Measurements from ENCODE around the gene BCAN. TPM values are rescaled to one million over a fixed set of nuclear protein-coding genes. Genes with fewer than 3 reads are reported as not detected.

BCAN gene
- total RNA-seq, 1 donor, result not detected

DNA sequence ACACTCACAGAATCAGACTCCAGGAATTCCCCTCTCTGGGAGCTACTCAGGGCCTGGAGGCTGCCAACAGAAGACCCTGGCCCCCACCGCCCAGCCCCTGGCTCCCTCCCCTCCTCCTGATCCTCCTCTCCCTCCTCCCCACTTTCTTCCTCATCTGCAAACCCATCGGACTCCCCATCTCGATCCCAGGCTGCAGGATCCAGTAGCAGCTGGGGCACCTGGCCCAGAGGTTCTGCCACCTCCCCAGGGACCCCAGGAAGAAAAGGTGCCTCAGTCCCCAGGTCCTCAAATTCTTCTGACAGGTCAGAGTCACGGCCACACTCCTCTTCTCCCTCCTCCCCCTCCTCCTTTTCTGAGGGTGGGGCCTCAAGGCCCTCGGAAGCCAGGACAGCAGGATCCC, 27.9 kb downstream of the BCAN start:
- Histone ChIP-seq H3K27me3 (ENCODE audit: insufficient read depth, low read length) (peaks cover 5% of the 10 kb centered on the region), H3K4me3 (ENCODE audit: low read length) (no peak overlapping the region), H3K9me3 (ENCODE audit: low read depth, low read length) (no peaks in the 10 kb centered on the region), H3K4me1 (ENCODE audit: insufficient read depth, low read length) (peaks cover 7% of the 10 kb centered on the region)

DNA sequence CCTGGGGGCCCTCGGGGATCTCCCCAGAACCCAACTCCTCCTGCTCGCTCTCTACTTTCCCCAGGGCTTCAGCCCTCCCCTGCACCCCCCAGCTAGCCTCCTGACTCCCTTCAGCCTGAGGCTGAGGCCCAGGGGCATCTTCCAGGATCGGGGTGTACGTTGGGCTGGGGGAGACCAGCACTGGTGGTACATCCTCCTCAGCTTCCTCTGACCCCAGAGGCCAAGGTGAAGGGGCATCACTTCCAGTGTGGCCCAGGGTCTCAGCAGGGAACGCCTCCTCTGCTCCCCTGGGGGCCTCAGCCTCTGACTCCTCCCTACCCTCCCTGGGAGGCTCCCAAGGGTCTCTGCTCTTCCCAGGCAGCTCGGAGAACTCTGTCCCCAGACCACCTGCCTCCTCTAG, 28.4 kb downstream of the BCAN start:
- Histone ChIP-seq H3K27me3 (ENCODE audit: insufficient read depth, low read length) (peaks cover 8% of the 10 kb centered on the region), H3K9me3 (ENCODE audit: low read depth, low read length) (no peaks in the 10 kb centered on the region), H3K4me3 (ENCODE audit: low read length) (no peak overlapping the region), H3K4me1 (ENCODE audit: insufficient read depth, low read length) (peaks cover 2% of the 10 kb centered on the region)

DNA sequence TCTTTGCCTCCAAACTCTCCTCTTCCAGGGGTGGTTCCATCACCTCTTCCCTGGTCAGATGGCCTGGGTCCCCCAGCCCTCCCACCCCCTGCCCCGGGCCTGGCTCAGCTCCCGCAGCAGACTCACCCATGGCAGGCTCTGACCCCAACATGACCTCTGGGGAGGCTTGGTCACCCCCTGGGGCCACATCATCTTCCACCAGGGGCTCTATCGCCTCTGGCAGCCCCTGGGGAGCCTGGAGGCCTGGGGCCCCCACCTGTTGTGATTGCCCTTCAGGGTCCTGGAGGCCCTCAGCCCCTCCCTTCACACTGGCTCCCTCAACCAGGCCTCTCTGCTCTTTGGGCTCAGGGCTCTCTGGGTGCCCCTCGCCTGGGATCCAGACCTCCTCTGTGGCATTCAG, 28.9 kb downstream of the BCAN start:
- H3K27me3 ChIP-seq (ENCODE audit: insufficient read depth, low read length), result peaks cover 13% of the 10 kb centered on the region
- H3K9me3 ChIP-seq (ENCODE audit: low read depth, low read length), result no peaks in the 10 kb centered on the region
- H3K4me1 ChIP-seq (ENCODE audit: insufficient read depth, low read length), result no peaks in the 10 kb centered on the region

GRCh38 chr1:156671804-156672203, 29.9 kb downstream of the BCAN start:
- Histone ChIP-seq H3K4me1 (ENCODE audit: insufficient read depth, low read length) (peaks cover under 1% of the 10 kb centered on the region), H3K27me3 (ENCODE audit: insufficient read depth, low read length) (peaks cover 20% of the 10 kb centered on the region), H3K4me3 (ENCODE audit: low read length) (no peak overlapping the region), H3K9me3 (ENCODE audit: low read depth, low read length) (no peaks in the 10 kb centered on the region)

More for the DNA sequence above, 28.9 kb downstream of the BCAN start:
- no peak overlapping the region for H3K4me3 ChIP-seq (ENCODE audit: low read length)

GRCh38 chr1:156673387-156674121, 31.6 kb downstream of the BCAN start:
- Histone ChIP-seq H3K4me3 (ENCODE audit: low read length) (no peak overlapping the region), H3K9me3 (ENCODE audit: low read depth, low read length) (no peaks in the 10 kb centered on the region), H3K4me1 (ENCODE audit: insufficient read depth, low read length) (peaks cover 16% of the 10 kb centered on the region), H3K27me3 (ENCODE audit: insufficient read depth, low read length) (peaks cover 37% of the 10 kb centered on the region)

GRCh38 chr1:156675210-156676113, 33.5 kb downstream of the BCAN start:
- peaks cover 56% of the 10 kb centered on the region for H3K27me3 ChIP-seq (ENCODE audit: insufficient read depth, low read length)
- peaks cover 16% of the 10 kb centered on the region for H3K4me1 ChIP-seq (ENCODE audit: insufficient read depth, low read length)
- H3K9me3 ChIP-seq (ENCODE audit: low read depth, low read length), result no peaks in the 10 kb centered on the region
- H3K4me3 ChIP-seq (ENCODE audit: low read length), result no peak overlapping the region

DNA sequence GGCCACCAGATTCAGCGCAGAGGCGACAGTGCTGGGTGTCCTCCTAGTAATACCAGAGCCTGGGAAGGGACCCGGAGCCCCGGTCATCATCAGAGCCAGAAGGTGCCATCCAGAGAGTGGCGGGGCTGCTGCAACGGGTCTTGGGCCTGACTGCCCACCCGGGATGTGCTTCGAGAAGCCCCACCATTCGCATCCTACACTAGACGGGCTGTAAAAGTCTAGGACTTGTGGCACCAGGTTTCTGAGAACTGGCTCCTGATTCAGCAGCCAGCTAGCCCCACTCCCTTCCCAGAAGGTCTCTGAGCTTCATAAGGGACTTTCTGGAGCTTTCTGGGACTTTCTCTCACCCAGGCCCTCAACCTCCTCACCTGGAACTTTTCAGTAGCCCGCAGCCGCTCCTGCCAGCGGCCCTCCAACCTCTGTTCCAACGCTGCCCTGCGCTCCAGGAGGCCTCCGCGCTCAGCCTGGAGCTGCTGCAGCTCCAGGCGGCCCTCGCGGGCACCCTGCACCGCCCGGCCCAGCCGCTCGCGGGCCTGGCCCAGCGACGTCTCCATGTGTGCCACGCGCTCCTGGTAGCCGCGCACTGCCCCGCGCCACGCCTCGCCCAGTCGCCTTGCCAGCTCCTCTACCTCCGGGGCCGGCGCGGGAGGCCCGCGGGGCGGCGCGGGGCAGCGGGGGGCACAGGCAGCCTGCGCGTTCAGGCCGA, 34.4 kb downstream of the BCAN start:
- Histone ChIP-seq H3K27me3 (ENCODE audit: insufficient read depth, low read length) (peaks cover 59% of the 10 kb centered on the region), H3K9me3 (ENCODE audit: low read depth, low read length) (no peaks in the 10 kb centered on the region), H3K4me3 (ENCODE audit: low read length) (no peak overlapping the region), H3K4me1 (ENCODE audit: insufficient read depth, low read length) (peaks cover 16% of the 10 kb centered on the region)

DNA sequence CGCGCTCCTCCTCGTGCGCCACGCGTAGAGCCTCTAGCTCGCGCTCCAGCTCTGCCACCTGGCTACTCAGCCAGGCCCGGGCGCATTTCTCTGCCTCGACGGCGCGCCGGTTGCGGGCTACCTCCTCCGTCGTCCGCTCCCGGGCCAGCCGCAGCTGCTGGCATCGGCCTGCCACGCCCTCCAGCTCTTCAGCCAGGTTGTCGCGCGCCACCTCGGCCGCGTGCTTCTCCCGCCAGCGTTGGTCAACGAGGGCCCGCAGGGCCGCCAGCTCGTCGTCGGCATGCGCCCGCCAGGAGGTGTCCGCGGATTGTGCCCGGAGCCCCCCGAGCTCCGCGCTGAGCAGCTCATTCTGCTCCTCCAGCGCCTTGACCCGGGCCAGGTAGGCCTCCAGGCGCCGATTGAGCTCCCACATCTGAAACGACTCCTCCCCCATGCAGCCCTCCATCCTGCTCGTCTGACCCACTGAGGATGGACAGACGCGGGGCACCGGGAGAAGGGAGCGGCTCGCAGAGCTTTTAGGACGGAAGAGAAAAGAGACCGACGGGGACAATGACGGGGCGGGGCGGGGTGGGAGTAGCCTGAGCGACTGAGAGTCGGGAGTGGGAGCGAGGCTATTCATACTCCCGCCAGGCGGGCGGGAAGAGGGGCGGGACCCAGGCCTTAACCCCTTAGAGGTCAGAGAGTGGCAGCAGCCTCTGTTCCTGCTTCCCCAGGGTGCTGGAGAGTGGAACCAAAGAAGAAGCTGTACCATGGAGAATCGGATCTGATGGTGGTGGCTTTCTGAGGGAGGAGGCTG, 35.1 kb downstream of the BCAN start, which contains the start of gene NES:
Gene NES, minus strand, starts transcription at position 588 of the 796 bp plus-strand sequence. Its CDS starts 143 bp downstream, at position 445.
- Histone ChIP-seq H3K4me3 (ENCODE audit: low read length) (no peak within 1 kb of the TSS), H3K27me3 (ENCODE audit: insufficient read depth, low read length) (peaks cover 60% of the 10 kb centered on the region)

DNA sequence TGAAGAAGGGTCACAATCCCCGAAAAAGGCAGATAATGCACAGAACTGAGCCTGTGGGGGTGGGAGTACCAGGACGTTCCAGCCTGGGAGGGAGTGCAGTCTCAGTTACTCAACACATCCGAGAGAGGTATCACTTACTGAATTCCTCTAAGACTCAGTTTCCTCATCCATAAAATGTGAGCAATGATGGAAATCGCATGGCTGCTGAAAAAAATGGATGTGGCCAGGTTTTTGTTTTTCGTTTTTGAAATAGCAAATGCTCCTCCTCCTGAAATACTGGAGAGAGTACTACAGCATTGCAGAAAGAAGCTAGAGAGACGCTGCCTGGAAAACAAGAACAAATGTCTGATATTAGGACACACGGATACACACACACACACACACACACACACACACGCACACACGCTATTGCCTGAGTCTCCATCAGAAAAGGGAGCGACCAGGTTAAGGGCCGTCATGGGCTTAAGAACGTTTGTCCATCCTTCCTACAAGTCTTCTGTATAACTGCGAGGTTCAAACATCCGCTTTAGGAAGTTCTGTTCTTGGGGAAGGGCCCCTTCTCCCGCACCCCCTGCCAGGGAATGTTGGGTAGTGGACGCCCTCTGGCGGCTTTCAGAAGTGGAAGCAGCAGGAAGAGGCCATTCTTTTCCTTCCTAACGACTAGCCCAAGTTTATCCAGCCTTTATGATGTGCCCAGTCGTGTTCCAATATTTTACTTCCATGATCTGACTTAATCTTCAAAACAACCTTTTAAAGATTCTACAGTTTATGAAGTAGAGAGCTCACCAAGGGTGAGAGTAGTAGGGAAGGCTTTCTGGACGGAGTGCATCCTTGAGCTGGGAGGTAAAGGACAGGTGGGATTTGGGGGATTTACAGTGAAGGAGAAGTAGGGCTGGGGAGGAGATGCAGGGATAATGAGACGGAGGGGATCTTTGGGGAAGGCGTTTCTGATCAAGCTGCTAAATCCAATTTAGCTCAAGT, 36.0 kb downstream of the BCAN start:
- no peak overlapping the region for H3K4me3 ChIP-seq (ENCODE audit: low read length)
- H3K9me3 ChIP-seq (ENCODE audit: low read depth, low read length), result no peaks in the 10 kb centered on the region
- H3K27me3 ChIP-seq (ENCODE audit: insufficient read depth, low read length), result peaks cover 60% of the 10 kb centered on the region
- peaks cover 16% of the 10 kb centered on the region for H3K4me1 ChIP-seq (ENCODE audit: insufficient read depth, low read length)

More for the DNA sequence above, 35.1 kb downstream of the BCAN start, which contains the start of gene NES:
- no peaks in the 10 kb centered on the region for H3K9me3 ChIP-seq (ENCODE audit: low read depth, low read length)
- peaks cover 16% of the 10 kb centered on the region for H3K4me1 ChIP-seq (ENCODE audit: insufficient read depth, low read length)

GRCh38 chr1:156680056-156680455, 38.1 kb downstream of the BCAN start:
- peaks cover 56% of the 10 kb centered on the region for H3K27me3 ChIP-seq (ENCODE audit: insufficient read depth, low read length)
- no peaks in the 10 kb centered on the region for H3K9me3 ChIP-seq (ENCODE audit: low read depth, low read length)
- H3K4me1 ChIP-seq (ENCODE audit: insufficient read depth, low read length), result peaks cover 16% of the 10 kb centered on the region
- H3K4me3 ChIP-seq (ENCODE audit: low read length), result no peak overlapping the region

DNA sequence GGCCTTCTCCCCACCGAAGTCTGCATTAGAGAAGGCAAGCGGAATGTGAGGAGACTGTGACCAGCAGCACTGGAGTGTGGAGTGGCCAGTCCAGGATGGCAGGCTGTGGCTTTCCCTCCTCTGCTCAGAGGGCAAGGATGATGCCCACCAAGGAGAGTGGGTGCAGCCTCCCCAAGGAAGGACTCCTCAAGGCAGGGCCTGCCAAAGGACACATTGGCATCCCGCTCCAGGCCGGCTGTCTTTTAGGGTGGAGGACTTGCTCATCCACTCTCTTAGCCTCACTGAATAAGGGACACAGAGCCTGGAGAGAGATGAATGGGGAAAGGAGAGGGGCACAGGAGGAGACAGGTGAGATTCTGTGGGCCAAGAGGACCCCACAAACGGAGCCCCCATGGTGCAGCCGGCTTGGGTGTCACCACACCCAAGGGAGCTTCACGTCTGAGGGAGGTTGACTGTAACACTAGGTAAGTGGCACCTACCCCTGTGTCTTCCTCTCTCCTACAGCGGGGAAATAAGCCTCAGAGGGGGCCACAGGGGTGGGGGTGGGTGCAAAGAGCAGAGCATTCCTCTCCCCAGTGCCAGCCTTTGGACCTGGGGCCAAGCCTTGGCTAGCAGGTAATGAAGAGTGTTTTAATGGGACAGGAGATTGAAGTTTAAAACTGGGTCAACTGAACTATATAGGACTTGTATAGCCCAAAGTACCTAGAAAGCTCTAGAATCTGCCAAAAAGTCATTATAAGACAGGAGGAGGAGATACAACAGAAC, 39.5 kb downstream of the BCAN start:
- Histone ChIP-seq H3K4me1 (ENCODE audit: insufficient read depth, low read length) (peaks cover 16% of the 10 kb centered on the region), H3K27me3 (ENCODE audit: insufficient read depth, low read length) (peaks cover 45% of the 10 kb centered on the region), H3K9me3 (ENCODE audit: low read depth, low read length) (no peaks in the 10 kb centered on the region), H3K4me3 (ENCODE audit: low read length) (no peak overlapping the region)

GRCh38 chr1:156682166-156682890, 40.4 kb downstream of the BCAN start:
- H3K27me3 ChIP-seq (ENCODE audit: insufficient read depth, low read length), result peaks cover 38% of the 10 kb centered on the region
- peaks cover 11% of the 10 kb centered on the region for H3K4me1 ChIP-seq (ENCODE audit: insufficient read depth, low read length)
- no peaks in the 10 kb centered on the region for H3K9me3 ChIP-seq (ENCODE audit: low read depth, low read length)
- H3K4me3 ChIP-seq (ENCODE audit: low read length), result no peak overlapping the region
